Neural cell (in vitro differentiated cells): ENCODE data around the gene CENPT.

Experiments used
- EZH2 ChIP-seq: fragments of 200-600, 300-800 bp; shearing (Covaris generic), sonication (generic); IDR thresholded peaks from 2 replicates; pipeline ENCODE4 v1.6.1; 2014; ENCODE audit warnings: antibody characterized with exemption, low read length, borderline replicate concordance, mild to moderate bottlenecking; ENCODE audit not compliant: insufficient read depth, poor library complexity, severe bottlenecking
- RAD21 ChIP-seq: fragments of 450-650 bp; conservative IDR thresholded peaks from 2 replicates; pipeline ENCODE4 v1.6.1; 2014; ENCODE audit warnings: antibody characterized with exemption, mild to moderate bottlenecking, moderate library complexity
- TF ChIP-seq, protein P1 (sequence below): fragments of 450-650 bp; IDR thresholded peaks from 2 replicates; pipeline ENCODE4 v1.5.1; 2014; ENCODE audit warnings: antibody characterized with exemption, mild to moderate bottlenecking, moderate library complexity; ENCODE audit not compliant: poor library complexity, severe bottlenecking

- TF ChIP-seq, protein P1, sequence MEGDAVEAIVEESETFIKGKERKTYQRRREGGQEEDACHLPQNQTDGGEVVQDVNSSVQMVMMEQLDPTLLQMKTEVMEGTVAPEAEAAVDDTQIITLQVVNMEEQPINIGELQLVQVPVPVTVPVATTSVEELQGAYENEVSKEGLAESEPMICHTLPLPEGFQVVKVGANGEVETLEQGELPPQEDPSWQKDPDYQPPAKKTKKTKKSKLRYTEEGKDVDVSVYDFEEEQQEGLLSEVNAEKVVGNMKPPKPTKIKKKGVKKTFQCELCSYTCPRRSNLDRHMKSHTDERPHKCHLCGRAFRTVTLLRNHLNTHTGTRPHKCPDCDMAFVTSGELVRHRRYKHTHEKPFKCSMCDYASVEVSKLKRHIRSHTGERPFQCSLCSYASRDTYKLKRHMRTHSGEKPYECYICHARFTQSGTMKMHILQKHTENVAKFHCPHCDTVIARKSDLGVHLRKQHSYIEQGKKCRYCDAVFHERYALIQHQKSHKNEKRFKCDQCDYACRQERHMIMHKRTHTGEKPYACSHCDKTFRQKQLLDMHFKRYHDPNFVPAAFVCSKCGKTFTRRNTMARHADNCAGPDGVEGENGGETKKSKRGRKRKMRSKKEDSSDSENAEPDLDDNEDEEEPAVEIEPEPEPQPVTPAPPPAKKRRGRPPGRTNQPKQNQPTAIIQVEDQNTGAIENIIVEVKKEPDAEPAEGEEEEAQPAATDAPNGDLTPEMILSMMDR, result no peak
- TF ChIP-seq EZH2, result no peak
- no peak for TF ChIP-seq RAD21
These were observed 31.4 kb upstream of the CENPT start for GRCh38 chr16:67878846-67879245.
